Stomach smooth muscle (tissue), 2 donors: ENCODE measurements around the gene IPCEF1.
"Not testable (repeated sequence)": the region's sequence is repeated elsewhere in the genome, so short reads cannot be mapped to it uniquely, and the experiment has no call there.

Experiments used
- H3K27ac ChIP-seq: one replicate; pipeline ENCODE4 v1.7.0; 2013; ENCODE audit warnings: mild to moderate bottlenecking, low read length, inconsistent platforms
- H3K27me3 ChIP-seq, 2 donors: one replicate each; pipeline ENCODE4 v1.7.0; 2013; ENCODE audit warnings: low read length in 2 of 2; ENCODE audit not compliant: insufficient read depth in 2 of 2, control insufficient read depth in 1 of 2
- H3K36me3 ChIP-seq, 2 donors: one replicate each; pipeline ENCODE4 v1.7.0; 2013; ENCODE audit warnings: low read length in 2 of 2; ENCODE audit not compliant: control insufficient read depth in 2 of 2, insufficient read depth in 2 of 2
- H3K4me1 ChIP-seq: one replicate; pipeline ENCODE4 v1.7.0; 2013; ENCODE audit warnings: low read length; ENCODE audit not compliant: control insufficient read depth, insufficient read depth
- H3K4me3 ChIP-seq, 2 donors: one replicate each; pipeline ENCODE4 v1.7.0; 2013; ENCODE audit warnings: low read length in 2 of 2
- H3K9ac ChIP-seq, 2 donors: one replicate each; pipeline ENCODE4 v1.7.0; 2013; ENCODE audit warnings: low read length in 2 of 2, mild to moderate bottlenecking in 1 of 2
- H3K9me3 ChIP-seq, 2 donors: one replicate each; pipeline ENCODE4 v1.7.0; 2013; ENCODE audit warnings: low read length in 2 of 2; ENCODE audit not compliant: control insufficient read depth in 2 of 2
- donor health status: healthy.
- donor health status: Pancreatic carcinoma.

The IPCEF1 gene

DNA sequence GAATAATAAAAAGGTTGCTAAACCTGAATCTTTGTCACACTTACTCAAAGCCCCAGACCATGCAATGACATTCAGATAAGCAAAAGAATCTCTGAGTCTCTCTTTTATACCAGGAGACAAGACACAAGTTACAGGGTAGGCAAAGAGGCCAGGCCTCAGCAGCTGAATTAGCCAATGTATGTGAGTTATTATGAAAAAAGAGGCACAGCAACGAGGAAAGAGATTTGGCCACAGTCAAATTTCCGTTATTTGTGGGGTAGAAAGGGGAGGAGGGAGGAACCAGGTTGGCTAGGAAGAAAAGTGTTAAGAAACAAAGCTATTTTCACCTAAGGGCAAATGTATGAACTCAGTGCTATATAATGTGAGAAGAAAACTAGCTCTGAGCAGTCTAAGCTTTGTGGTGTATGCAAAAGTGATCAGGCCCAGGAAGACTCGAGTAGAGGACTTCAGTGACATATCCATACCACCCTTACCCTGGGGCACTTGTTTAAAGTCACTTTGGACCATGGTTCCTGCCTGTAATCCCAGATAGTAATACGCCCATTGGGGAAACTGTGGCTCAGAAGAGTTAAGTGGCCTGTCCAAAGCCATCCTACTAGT is 19.1 kb downstream of the IPCEF1 start:
- Histone ChIP-seq H3K27me3 (no peaks in the 10 kb centered on the region), H3K4me3 (no peak overlapping the region), H3K27ac (no peak overlapping the region), H3K9me3 (peaks cover 0 to 3% of the 10 kb centered on the region in 2 donors), H3K36me3 (no peaks in the 10 kb centered on the region), H3K4me1 (no peaks in the 10 kb centered on the region), H3K9ac (no peak overlapping the region)

DNA sequence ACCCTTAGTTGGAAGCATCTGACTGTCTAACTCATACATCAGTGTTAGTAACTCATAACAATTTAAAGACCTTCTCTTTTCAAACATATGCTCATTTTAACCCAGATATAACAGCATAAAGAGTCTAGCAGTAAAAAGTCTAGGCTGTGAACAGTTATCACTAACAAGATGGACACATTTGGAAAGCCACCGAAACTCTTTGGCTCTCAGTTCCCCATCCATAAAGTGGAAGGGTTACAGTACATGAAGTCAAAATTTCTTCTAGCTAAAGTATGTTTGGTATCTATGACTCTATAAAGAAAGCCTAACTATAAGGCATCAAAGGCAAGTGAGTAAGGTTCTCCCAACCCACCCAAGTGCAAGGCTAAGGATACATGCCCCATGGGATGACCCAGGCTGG is 22.5 kb downstream of the IPCEF1 start:
- H3K27ac ChIP-seq, H3K36me3 ChIP-seq, H3K4me3 ChIP-seq, H3K4me1 ChIP-seq, H3K9me3 ChIP-seq, H3K27me3 ChIP-seq, H3K9ac ChIP-seq: not testable (repeated sequence)

DNA sequence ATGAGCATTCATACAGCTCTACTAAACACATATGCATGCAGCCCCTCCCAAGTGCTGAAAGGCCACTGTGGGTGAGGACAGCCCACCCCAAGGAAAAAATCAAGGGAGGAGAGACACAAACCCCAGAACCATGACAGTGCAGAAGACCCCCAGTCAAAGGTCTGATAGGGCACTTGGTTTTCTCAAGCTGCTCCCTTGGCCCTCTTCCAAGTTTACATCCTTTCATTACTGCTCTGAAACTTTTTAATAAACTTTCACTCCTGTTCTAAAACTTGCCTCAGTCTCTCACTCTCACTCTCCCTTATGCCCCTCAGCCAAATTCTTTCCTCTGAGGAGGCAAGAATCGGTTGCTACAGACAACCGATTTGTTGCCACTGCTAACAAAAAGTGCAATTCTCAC is 24.9 kb downstream of the IPCEF1 start:
- Histone ChIP-seq H3K9me3 (peaks cover 0 to 3% of the 10 kb centered on the region in 2 donors), H3K4me3 (no peak overlapping the region), H3K9ac (no peak overlapping the region), H3K27ac (no peak overlapping the region), H3K36me3 (no peaks in the 10 kb centered on the region), H3K4me1 (no peaks in the 10 kb centered on the region), H3K27me3 (no peaks in the 10 kb centered on the region)

GRCh38 chr6:154329350-154330170 is 27.0 kb downstream of the IPCEF1 start:
- Histone ChIP-seq H3K27me3 (no peaks in the 10 kb centered on the region), H3K4me1 (no peaks in the 10 kb centered on the region), H3K27ac (no peak overlapping the region), H3K9me3 (no peaks in the 10 kb centered on the region), H3K4me3 (no peak overlapping the region), H3K36me3 (no peaks in the 10 kb centered on the region), H3K9ac (no peak overlapping the region)

DNA sequence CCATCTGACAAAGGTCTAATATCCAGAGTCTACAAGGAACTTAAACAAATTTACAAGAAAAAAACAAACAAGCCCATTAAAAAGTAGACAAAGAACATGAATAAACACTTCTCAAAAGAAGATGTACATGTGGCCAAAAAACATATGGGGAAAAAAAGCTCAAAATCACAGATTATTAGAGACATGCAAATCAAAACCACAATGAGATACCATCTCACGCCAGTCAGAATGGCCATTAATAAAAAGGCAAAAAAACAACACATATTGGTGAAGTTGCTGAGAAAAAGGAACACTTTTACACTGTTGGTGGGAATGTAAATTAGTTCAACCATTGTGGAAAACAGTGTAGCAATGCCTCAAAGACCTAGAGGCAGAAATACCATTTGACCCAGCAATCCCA is 29.3 kb downstream of the IPCEF1 start:
- not testable (repeated sequence) for H3K27ac ChIP-seq, H3K27me3 ChIP-seq, H3K4me1 ChIP-seq, H3K36me3 ChIP-seq, H3K4me3 ChIP-seq, H3K9me3 ChIP-seq, H3K9ac ChIP-seq

DNA sequence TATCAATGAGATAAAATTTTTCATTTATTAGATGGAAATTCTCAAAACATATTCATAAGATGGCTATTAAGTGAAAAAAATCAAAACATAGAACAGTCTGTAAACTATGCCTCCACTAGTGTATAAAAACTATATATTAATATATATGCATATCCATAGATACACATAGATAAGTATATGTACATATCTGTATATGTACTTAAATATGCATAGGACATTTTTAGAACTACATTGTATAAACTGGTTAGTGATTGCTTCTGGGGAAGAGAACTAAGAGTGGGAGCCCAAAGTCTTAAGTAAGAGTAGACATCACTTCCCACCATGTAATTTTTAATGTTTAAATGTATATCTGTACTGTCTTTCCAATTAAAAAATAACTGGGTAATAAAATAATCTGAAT is 31.5 kb downstream of the IPCEF1 start:
- no peaks in the 10 kb centered on the region for H3K4me1 ChIP-seq
- no peak overlapping the region for H3K27ac ChIP-seq
- no peaks in the 10 kb centered on the region for H3K36me3 ChIP-seq
- no peaks in the 10 kb centered on the region for H3K9me3 ChIP-seq
- H3K27me3 ChIP-seq, result no peaks in the 10 kb centered on the region
- H3K4me3 ChIP-seq, result no peak overlapping the region
- no peak overlapping the region for H3K9ac ChIP-seq

DNA sequence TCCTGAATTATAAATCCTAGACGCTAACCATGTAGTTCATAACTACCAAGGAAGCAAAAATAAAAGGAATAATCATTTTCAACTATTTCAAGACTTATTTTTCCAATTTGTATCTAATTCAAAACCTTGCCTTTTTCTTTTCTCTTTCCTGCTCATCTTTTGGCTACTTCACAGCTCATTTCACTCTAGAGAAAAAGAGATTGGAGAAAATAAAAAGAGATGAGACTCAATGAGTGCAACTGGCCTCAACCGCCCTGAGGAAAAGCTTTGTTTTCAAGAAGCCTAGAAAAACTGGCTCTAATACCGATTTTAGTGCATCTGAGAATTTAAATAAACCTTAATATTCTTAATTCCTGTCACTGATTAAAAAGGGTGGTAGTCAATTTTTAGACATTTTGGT is 36.4 kb downstream of the IPCEF1 start:
- Histone ChIP-seq H3K27me3 (no peaks in the 10 kb centered on the region), H3K9me3 (no peaks in the 10 kb centered on the region), H3K27ac (no peak overlapping the region)

GRCh38 chr6:154319231-154319858 is 37.3 kb downstream of the IPCEF1 start:
- Histone ChIP-seq H3K4me3 (no peak overlapping the region), H3K9me3 (no peaks in the 10 kb centered on the region), H3K9ac (no peak overlapping the region), H3K27me3 (no peaks in the 10 kb centered on the region), H3K27ac (no peak overlapping the region), H3K36me3 (no peaks in the 10 kb centered on the region), H3K4me1 (no peaks in the 10 kb centered on the region)

More for the DNA sequence above, 36.4 kb downstream of the IPCEF1 start:
- H3K4me3 ChIP-seq, result no peak overlapping the region
- H3K36me3 ChIP-seq, result no peaks in the 10 kb centered on the region
- no peak overlapping the region for H3K9ac ChIP-seq
- no peaks in the 10 kb centered on the region for H3K4me1 ChIP-seq

DNA sequence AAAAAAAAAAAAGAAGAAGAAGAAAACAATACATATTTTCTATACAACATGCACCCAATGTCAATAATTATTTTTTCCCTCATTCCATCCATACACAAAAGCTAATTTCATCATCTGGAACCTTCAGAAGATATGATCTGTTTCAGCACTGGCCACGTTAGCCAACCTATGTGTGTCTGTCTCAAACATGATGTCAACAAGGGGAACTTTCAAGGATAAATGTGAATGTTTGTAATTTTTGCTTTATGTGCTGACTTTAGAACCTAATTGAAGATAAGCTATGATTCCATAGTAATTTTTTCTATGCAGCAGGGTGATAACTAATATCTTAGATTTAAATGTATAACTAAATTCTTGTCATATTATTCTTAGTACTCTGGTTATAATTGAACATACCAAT is 37.9 kb downstream of the IPCEF1 start:
- H3K9ac ChIP-seq, result no peak overlapping the region
- H3K27me3 ChIP-seq, result no peaks in the 10 kb centered on the region
- no peaks in the 10 kb centered on the region for H3K9me3 ChIP-seq
- no peak overlapping the region for H3K4me3 ChIP-seq
- no peak overlapping the region for H3K27ac ChIP-seq
- no peaks in the 10 kb centered on the region for H3K36me3 ChIP-seq
- H3K4me1 ChIP-seq, result no peaks in the 10 kb centered on the region

DNA sequence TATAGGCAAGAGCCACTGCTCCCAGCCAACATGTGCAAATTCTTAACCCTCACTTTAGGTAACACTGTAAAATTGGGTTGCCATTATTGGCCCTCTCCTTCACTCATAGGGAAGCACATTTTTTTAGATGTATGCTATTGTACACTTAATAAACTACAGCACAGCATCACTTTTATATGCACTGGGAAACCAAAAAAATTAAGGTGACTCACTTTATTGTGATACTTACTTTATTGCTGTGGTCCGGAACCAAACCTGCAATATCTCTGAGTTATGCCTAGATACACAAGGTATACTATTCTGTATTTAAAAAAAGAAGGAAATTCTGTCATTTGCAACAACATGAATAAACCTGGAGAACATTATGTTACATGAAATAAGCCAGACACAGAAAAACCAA is 40.5 kb downstream of the IPCEF1 start:
- H3K27ac ChIP-seq, result no peak overlapping the region
- no peak overlapping the region for H3K4me3 ChIP-seq
- no peaks in the 10 kb centered on the region for H3K27me3 ChIP-seq
- H3K4me1 ChIP-seq, result no peaks in the 10 kb centered on the region
- no peak overlapping the region for H3K9ac ChIP-seq
- H3K36me3 ChIP-seq, result no peaks in the 10 kb centered on the region
- no peaks in the 10 kb centered on the region for H3K9me3 ChIP-seq

DNA sequence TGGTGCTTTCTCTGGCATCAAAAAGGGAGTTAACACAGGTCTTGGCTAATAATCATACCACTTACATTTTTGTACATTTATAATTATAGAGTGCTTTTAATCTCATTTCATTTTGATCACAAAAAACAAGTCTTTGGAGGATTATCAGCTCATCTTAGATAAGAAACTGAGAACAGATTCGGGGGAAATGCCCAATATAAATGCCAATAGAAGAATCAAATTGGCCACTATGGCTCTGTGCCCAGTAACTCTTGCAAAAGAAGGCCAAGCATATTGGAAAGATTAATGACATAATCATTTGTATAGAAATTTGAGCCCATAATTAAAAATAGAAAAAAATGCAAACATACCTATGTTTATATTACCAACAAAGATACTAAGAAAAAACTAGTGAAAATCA is 42.5 kb downstream of the IPCEF1 start:
- Histone ChIP-seq H3K27me3 (no peaks in the 10 kb centered on the region), H3K36me3 (no peaks in the 10 kb centered on the region), H3K4me1 (no peaks in the 10 kb centered on the region), H3K9me3 (no peaks in the 10 kb centered on the region), H3K27ac (no peak overlapping the region), H3K4me3 (no peak overlapping the region), H3K9ac (no peak overlapping the region)
